ENCODE data around the gene CABYR. TPM values are rescaled to one million over a fixed set of nuclear protein-coding genes. Genes with fewer than 3 reads are reported as not detected.

CABYR gene
- total and polyA plus RNA-seq, 2 of the 13 experiments (the other 11 are each of a cell fraction or from before 2014, with no cell fraction given) = 0.71 to 0.88 TPM

GRCh38 chr18:24112874-24113615, 25.8 kb upstream of the CABYR start (continued):
- TF ChIP-seq ARNT2 (CRISPR knock-in tag; IDR thresholded peaks at IDR 0.05; ENCODE audit: low read depth) (peak; percentile 56; the same call in 1 of the 2 replicates), ZNF776 (CRISPR knock-in tag; IDR thresholded peaks at IDR 0.05) (no peak), FLYWCH1 (CRISPR knock-in tag; IDR thresholded peaks at IDR 0.05) (no peak), SNAPC5 (CRISPR knock-in tag; IDR thresholded peaks at IDR 0.05; ENCODE audit: borderline replicate concordance) (no peak), ZKSCAN8 (CRISPR knock-in tag; IDR thresholded peaks at IDR 0.05; ENCODE audit: borderline replicate concordance) (no peak), ZNF749 (CRISPR knock-in tag; IDR thresholded peaks at IDR 0.05; ENCODE audit: borderline replicate concordance) (no peak; the same call in 1 of the 2 replicates), ZNF430 (CRISPR knock-in tag; IDR thresholded peaks at IDR 0.05) (0 out of 2 replicates have a peak, but pooled peaks have one; percentile 61), SP140L (CRISPR knock-in tag; IDR thresholded peaks at IDR 0.05; ENCODE audit: borderline replicate concordance) (no peak), ZNF678 (CRISPR knock-in tag; IDR thresholded peaks at IDR 0.05) (no peak), MATR3 (CRISPR knock-in tag; IDR thresholded peaks at IDR 0.05) (no peak), SNRNP70 (IDR thresholded peaks at IDR 0.05; ENCODE audit: low read depth, low read length) (no peak), DMAP1 (CRISPR knock-in tag; IDR thresholded peaks at IDR 0.05) (peak; percentile 46; the same call in 1 of the 2 replicates), ZNF580 (CRISPR knock-in tag; IDR thresholded peaks at IDR 0.05; ENCODE audit: borderline replicate concordance, low read depth) (0 out of 2 replicates have a peak, but pooled peaks have one; percentile 66), ZBTB40 (IDR thresholded peaks at IDR 0.05) (no peak), ZBTB40 (CRISPR knock-in tag; IDR thresholded peaks at IDR 0.05) (peak; percentile 63; the same call in 1 of the 2 replicates), AGO2 (optimal IDR thresholded peaks at IDR 0.05; ENCODE audit: low read depth, low read length) (no peak), ZNF10 (CRISPR knock-in tag; IDR thresholded peaks at IDR 0.05; ENCODE audit: borderline replicate concordance, low read depth) (no peak), JDP2 (CRISPR knock-in tag; IDR thresholded peaks at IDR 0.05; ENCODE audit: borderline replicate concordance) (no peak; the same call in 1 of the 2 replicates), AGO1 (IDR thresholded peaks at IDR 0.05; ENCODE audit: low read depth, low read length, poor library complexity, severe bottlenecking) (no peak)

Data from HepG2 (cell line).